ENCODE measurements around the gene SYT15.
"Not testable (repeated sequence)": the region's sequence is repeated elsewhere in the genome, so short reads cannot be mapped to it uniquely, and the experiment has no call there.

Gene SYT15

GRCh38 chr10:46589589-46589988, 10.7 kb downstream of the SYT15 start:
- not testable (repeated sequence) for DNase-seq (ENCODE audit: low read depth)

- DNase-seq (ENCODE audit: low read depth) = not testable (repeated sequence)
These were observed 12.1 kb downstream of the SYT15 start for GRCh38 chr10:46591053-46591452.

- not testable (repeated sequence) for DNase-seq (ENCODE audit: low read depth)
These were observed 14.4 kb downstream of the SYT15 start for GRCh38 chr10:46593307-46593706.

- not testable (repeated sequence) for DNase-seq (ENCODE audit: low read depth)
These were observed 15.6 kb downstream of the SYT15 start for GRCh38 chr10:46594453-46595063.

GRCh38 chr10:46596570-46596969, 17.6 kb downstream of the SYT15 start:
- DNase-seq (ENCODE audit: low read depth) = not testable (repeated sequence)

- DNase-seq (ENCODE audit: low read depth) = not testable (repeated sequence)
These were observed 18.8 kb downstream of the SYT15 start for GRCh38 chr10:46597616-46598246.

GRCh38 chr10:46600516-46600915, 21.6 kb downstream of the SYT15 start:
- DNase-seq (ENCODE audit: low read depth) = not testable (repeated sequence)

GRCh38 chr10:46615540-46615939, 36.6 kb downstream of the SYT15 start:
- not testable (repeated sequence) for DNase-seq (ENCODE audit: low read depth)

- DNase-seq (ENCODE audit: low read depth) = not testable (repeated sequence)
These were observed 37.3 kb downstream of the SYT15 start for GRCh38 chr10:46616227-46616626.

- DNase-seq (ENCODE audit: low read depth) = not testable (repeated sequence)
These were observed 38.2 kb downstream of the SYT15 start for GRCh38 chr10:46617134-46617533.

- DNase-seq (ENCODE audit: low read depth) = not testable (repeated sequence)
These were observed 39.0 kb downstream of the SYT15 start for GRCh38 chr10:46617913-46618312.

GRCh38 chr10:46623899-46624654, 45.1 kb downstream of the SYT15 start:
- DNase-seq (ENCODE audit: low read depth) = not testable (repeated sequence)

- not testable (repeated sequence) for DNase-seq (ENCODE audit: low read depth)
These were observed 50.9 kb downstream of the SYT15 start for GRCh38 chr10:46629805-46630204.

- DNase-seq (ENCODE audit: low read depth) = not testable (repeated sequence)
These were observed 51.9 kb downstream of the SYT15 start for GRCh38 chr10:46630816-46631215.

GRCh38 chr10:46631683-46632082, 52.8 kb downstream of the SYT15 start:
- DNase-seq (ENCODE audit: low read depth) = not testable (repeated sequence)

GRCh38 chr10:46634698-46635097, 55.8 kb downstream of the SYT15 start:
- DNase-seq (ENCODE audit: low read depth) = not testable (repeated sequence)

- DNase-seq (ENCODE audit: low read depth) = not testable (repeated sequence)
These were observed 56.5 kb downstream of the SYT15 start for GRCh38 chr10:46635364-46635959.

GRCh38 chr10:46640005-46640404, 61.1 kb downstream of the SYT15 start:
- not testable (repeated sequence) for DNase-seq (ENCODE audit: low read depth)
